Measurements from ENCODE around the gene SYF2.

DNA sequence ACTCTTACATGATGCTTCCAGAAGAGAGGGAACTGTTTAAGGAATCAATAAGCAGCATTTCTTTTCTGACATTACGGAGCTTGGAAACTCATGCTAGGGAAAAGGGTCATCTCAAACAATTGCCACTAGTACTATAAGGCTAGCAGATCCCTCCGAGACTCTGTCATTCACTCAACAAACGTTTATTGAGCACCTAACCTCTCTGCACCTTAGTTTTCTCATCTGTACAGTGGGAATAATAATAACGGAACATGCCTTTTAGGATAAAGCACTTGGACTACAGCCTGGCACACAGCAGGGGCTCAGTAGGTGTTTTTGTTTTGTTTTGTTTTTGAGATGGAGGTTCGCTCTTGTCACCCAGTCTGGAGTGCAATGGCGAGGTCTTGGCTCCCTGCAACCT is 51.3 kb downstream of the SYF2 start:
- no peak for TF ChIP-seq EZH2 (IDR thresholded peaks at IDR 0.05; ENCODE audit: low read length, unreplicated experiment)
- TF ChIP-seq CTCF (conservative IDR thresholded peaks at IDR 0.05; ENCODE audit: low read depth, low read length): no peak
- no peak for TF ChIP-seq EZH2phosphoT487 (IDR thresholded peaks at IDR 0.05; ENCODE audit: borderline replicate concordance, low read length)
